Stimulated activated CD4-positive, alpha-beta T cell treated with anti-CD3 and anti-CD28 coated beads, Interleukin-12 subunit alpha, Interleukin-12 subunit beta, amount 100 ng/mL, for 24 hours (primary cell): ENCODE measurements around the gene CDC5L.
"Not testable (repeated sequence)": the region's sequence is repeated elsewhere in the genome, so short reads cannot be mapped to it uniquely, and the experiment has no call there.

Experiments used
- DNase-seq, 2 experiments: peaks; one replicate each; pipeline ENCODE4 v3.0.0-alpha.2; 2020; ENCODE audit warnings: low read depth in 2 of 2

Gene CDC5L

DNA sequence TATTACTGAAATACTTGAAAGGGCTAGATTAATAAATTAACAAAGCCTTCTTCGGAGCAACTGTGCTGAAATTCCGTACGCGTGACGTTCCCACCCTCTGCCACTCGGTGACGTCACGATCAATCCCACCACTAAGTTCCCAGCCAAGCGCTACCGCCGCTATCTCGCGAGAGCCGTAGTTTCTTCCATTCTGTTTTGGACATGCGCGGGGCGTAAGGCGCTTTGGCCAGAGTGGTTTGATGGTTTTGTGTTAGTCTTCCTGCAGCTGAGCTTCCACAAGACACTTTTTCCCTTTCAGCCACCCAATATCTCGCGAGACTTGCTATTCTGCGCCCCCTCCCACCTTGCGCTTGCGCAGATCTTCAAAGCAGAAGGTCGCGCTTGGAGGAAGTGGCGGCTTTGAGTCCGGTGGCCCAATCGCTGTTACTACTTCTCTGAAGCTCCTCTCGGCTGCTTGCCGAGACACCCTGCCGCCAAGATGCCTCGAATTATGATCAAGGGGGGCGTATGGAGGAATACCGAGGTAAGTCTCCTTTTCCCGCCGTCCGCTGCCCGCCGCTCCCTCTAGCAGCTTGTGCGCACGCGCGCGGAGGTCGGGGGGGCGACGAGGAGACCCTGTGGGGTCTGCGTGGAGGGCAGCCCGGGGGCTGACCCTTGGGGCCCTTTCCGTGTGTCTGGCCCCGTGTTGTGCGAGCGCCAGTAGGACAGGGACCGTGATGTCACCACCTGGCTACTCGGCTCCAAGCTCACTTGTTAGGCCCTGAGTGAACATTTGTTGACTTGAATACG lies at the start of gene CDC5L:
CDC5L (plus strand) TSS at position 361 of the 789 bp plus-strand sequence; CDS start at position 479, 118 bp downstream.
- peak; percentile 86 to 90 for DNase-seq

DNA sequence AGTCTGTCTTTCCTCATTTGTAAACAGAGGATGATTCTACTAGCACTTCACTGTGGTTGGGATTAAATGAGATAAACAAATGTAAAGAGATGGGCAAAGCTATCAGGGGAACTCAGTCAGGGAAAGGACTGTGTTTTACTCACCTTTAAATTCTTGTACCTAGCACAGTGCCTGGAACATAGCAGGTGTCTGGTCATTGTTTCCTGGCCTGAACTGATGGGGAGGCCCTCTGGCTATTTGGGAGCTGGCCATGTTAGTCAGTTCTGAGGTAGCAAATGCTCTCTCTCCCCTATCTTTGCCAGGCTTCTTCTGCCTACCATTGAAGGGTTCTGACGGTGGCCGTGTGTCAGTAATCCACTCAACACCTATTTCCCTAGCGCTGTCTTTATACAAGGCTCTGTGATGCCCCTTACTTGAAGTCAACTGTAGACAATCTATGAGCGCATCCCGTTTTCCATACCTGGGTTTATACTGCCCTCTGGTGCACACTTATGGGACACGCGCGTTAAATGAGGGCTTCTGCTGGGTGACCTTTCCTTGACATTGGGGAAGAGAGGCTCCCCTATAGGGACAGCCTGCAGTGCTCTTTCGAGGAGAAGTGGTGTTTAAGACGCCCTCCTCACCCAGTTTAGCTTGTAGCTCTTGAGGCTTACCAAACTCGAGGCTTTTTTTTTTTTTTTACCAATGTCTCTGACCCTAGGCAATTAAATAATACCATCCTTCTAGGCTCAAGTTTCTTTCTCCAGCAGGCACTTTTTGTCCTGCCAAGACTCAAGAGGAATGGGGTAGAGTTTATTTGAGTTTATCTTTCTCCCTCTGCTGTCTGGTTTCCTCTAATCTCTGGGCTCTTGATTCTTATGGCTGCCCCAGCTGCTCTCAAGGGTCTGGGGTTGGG lies 49.0 kb upstream of the CDC5L start:
- peak; percentile 39 to 59 for DNase-seq

DNA sequence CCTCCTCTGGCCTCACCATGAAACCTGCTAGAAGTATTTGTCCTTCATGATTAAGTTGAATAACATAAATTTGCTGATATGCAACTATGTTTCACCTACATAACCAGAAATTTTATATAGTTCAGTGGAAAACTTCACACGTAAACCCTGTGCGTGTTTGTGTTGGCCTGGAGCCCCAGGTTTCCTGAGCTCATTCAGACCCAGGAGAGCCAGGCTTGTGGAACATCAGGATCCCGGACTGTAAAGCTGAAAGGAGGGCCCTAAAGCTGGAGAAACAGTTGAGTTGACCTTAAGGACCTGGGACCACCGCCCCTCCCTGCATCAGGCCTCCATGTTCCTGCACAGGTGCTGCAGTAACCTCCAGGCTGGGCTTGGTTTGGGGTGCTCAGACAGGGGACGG lies 48.2 kb upstream of the CDC5L start:
- DNase-seq: no peak

DNA sequence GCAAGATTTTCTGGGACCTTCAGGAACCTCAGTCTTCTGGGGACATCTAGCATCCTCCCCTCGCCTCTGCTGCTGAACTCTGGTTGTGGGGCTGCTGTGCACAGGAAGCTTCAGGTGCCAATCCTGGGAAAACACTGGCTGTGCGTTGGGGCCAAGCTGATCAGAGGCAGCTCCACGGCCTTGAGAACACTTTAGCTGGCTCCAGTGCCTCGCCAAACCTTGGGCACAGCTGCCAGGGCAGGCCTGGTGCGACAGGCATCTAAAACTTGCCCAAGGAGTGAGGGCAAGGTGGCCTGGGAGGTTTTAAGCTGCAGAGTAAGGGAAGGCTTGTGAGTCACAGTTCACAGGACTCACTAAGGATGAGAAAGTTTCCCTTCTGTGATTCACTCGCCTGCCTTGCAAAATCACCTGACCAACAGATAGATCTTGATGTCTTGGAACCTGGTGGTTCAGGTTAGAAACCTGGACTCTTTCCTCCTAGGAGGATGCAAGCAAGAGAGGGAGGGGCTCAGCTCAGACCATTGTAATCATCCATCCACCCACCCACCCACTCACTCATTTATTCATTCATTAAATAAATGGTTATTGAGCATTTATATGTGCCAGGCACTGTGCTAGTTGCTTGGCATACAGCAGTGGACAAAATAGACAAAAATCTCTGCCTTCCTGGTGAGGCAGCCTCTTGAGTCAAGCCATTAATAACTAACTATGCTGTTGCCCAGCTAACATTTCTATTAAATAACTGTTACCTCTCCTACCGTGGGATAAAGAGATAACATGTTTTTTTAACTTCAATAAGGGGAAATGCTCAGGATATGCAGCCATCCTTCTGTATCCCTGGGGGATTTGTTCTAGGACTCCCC lies 47.5 kb upstream of the CDC5L start:
- no peak for DNase-seq

DNA sequence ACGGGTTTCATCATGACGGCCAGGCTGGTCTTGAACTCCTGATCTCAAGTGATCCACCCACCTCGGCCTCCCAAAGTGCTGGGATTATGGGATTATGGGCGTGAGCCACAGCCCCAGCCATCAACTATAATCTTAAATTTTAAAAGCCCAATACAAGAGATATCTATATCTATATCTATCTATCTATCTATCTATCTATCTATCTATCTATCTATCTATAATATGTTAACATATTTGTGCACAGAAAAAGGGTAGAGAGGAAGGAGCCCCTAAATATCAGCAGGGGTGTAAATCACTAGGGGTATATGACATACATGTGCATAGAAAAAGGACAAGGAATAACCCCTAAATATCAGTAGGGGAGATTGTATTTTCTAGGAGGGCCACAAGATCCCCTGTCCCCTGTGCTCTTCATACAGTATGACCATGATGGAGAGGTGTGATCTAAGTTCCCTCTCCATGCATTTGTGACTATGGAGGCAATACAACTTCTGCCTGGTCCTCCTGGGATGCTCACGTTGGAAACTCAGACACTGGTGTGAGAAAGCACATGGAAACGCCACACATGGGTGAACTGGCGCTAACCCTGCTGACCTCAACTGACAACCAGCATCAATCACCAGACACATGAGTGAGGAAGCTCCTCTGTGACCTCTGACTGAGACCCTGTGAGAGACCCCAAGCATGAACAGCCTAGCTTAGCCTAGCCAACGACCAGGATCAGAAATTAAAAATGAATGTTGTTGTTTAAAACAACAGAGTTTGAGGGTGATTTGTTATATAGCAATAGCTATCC lies 46.2 kb upstream of the CDC5L start:
- DNase-seq: no peak

DNA sequence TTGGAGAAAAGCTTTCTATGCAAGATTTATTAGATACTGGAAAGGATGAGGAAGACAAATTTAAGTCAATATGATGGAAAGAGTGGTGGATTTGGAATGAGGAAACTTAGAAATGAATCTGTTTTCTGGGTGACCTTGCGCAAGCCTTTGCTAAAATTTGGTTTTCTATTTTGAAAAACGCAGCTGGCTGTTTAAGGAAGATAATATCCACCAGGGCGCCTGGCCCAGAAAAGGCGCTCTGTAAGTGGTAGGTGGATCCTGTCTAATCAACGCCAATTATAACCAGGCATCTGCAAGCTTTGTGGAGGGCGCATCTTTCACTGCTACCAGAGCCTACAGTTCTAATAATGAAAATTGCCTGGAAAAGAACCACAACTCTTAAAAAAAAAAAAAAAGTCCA lies 45.5 kb upstream of the CDC5L start:
- DNase-seq: no peak

DNA sequence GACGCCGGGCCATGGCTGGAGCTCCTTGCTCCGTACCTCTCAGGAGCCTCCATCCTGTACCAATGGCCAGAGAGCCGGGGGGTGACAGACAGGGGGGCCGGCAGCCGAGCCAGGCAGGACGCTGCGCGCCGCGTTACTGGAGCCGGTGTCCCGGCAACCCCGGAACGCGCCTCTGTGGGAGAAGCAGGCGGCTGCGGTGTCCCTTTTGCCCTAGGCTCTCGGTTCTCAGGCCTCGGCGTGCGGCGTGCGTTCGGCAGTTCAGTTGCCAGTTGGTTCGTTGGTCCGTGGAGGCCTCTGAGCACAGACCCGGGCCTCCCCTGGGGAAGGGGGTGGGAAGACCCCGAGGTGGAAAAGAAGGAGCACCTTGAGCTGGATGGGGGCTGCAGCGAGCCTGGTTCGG lies 45.0 kb upstream of the CDC5L start, which contains the start of gene SPATS1:
SPATS1 (plus strand) TSS at position 162 of the 400 bp plus-strand sequence. CDS start 446 bp downstream, outside the sequence.
- DNase-seq: no peak

DNA sequence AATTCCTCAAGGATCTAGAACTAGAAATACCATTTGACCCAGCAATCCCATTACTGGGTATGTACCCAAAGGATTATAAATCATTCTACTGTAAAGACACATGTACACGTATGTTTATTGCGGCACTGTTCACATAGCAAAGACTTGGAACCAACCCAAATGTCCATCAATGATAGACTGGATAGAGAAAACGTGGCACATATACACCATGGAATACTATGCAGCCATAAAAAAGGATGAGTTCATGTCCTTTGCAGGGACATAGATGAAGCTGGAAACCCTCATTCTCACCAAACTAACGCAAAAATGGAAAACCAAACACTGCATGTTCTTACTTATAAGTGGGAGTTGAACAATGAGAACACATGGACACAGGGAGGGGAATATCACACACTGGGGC lies 40.7 kb upstream of the CDC5L start:
- not testable (repeated sequence) for DNase-seq

DNA sequence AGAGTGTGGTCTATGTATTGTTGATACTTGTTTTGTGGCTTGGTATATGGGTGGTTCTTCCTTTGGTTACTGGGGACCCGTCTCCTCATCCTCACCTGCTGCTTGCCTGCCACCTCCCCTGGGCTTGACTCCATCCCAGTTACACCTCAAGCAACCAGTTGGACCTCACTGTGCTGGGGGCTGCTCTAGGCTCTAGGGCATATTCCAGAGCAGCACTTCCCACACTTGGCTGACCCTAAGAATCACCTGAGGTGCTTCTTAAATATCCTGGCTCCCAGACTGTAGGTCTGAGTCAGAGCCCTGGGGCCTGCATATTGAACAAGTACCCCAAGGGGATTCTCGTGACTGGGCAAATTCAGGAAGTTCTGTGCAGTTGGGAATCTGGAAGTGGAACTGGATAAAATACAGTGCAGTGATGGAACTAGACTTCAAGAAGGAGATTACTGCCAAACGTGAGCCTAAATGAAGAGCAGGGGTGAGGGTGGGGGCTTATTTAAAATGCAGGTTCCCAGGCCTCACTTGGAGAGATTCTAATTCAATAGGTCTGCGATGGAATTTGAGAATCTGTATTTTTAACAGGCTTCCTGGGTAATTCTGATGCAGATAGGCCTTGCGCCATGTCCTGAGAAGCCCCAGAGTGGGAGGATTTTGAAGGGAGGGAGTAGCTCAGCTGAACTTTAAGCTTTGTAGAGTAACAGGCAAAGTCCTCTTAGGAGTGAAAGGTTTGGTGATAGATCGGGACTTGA lies 37.4 kb upstream of the CDC5L start:
- no peak for DNase-seq

DNA sequence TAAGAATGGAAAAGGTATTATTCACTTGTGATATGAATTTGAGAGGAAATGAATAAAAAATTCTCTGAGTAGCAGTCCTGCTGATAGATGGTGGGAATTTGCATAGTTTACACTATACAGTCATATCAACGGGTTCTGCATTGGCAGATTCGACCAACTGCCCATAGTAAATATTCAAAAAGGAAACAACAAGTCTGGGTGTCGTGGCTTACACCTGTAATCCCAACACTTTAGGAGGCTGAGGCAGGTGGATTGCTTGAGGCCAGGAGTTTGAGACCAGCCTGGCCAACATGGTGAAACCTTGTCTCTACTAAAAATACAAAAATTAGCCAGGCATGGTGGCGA lies 36.9 kb upstream of the CDC5L start:
- not testable (repeated sequence) for DNase-seq

DNA sequence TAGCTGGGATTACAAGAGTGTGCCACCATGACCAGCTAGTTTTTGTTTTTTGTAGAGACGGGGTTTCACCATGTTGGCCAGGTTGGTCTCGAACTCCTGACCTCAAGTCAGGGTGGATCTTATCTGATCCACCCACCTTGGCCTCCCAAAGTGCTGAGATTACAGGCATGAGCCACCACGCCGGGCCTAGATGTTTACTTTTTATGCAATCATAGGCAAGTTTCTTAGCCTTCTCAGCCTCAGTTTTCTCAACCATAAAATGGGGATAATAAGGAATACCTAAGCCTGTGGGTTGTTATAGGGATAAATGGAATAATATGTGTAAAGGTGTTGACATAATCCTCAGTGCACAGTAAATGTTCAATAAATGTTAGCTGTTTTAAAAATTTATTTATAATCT lies 35.2 kb upstream of the CDC5L start:
- no peak for DNase-seq

DNA sequence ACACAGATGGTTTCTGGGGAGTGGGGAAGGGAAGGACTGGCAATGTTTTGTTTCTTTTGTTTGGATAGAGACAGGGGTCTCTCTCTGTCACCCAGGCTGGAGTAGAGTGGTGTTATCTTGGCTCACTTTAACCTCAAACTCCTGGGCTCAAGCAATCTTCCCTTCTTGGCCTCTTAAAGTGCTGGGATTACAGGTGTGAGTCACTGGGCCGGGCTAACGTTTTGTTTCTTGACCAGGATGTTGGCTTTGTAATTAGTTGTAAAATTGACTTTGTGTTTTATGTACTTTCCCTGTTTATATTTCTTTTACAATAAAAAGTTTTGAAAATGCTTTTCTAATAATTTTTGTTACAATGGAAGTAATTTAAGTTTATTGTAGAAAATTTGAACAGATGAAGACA lies 34.2 kb upstream of the CDC5L start:
- no peak for DNase-seq

DNA sequence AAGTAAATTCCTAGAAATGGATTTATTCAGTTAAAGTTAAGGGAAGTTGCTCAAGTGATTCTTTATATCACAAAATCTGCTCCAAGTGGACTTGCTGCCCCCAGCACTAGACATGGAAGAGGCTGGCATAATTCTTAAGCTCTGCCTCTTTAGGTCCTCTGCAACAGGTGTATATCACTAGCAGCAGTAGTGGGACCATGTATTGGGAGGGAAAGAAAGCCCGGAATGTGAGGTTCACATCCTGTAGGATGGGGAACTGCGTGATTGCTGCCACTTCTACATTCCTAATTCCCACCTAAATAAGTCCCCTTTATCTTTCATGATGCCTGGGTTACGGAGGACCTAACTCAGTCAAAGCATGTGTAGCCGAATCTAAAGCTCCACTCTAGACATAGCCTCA lies 31.9 kb upstream of the CDC5L start:
- no peak for DNase-seq

DNA sequence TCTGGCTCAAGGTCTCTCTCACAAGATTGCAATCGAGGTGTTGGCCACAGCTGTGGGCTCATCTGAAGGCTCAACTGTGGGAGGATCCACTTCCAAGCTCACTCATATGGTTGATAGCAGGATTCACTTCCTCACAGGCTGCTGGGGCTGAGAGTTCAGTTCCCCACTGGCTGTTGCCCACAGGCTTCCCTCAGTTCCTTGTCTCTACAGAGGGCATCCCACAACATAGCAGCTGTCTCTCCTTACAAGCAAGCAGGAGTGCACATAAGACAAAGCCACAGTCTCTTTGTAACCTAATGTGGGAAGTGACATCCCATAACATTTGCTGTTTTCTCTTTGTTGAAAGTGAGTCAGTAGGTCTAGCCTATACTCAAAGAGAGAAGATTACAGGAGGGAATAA lies 31.0 kb upstream of the CDC5L start:
- no peak for DNase-seq

DNA sequence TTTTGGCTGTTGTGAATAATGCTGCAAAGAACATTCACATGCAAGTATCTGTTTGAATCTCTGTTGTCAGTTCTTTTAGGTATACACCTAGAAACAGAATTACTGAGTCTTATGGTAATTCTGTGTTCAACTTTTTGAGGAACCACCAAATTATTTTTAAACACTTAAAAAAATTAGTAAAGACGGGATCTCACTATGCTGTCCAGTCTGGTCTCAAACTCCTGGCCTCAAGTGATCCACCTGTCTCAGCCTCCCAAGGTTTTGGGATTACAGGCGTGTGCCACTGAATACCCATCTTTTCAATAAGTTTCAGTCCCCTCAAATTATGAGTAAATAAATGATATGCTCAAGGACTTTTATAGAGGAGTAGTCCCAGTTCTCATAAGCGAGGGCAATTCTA lies 27.5 kb upstream of the CDC5L start:
- no peak for DNase-seq

DNA sequence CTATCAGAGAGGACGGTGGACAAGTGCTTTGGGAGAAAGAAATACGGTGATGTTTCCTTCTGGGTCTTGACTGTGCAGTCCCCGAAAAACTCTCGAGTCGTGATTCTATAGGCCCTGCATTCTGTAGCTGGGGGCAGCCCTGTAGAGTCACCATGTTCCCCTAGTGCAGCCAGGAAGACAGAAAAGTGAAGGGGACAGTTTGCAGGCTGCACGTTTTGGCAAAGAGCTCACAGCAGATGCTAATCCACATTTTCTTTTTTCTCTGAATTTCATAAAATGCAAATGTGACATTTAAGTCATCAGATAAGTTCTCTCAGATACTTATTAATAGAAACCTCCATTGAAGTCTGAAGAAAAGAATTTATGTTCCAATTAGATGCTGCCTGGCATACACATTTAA lies 25.6 kb upstream of the CDC5L start:
- DNase-seq: no peak

DNA sequence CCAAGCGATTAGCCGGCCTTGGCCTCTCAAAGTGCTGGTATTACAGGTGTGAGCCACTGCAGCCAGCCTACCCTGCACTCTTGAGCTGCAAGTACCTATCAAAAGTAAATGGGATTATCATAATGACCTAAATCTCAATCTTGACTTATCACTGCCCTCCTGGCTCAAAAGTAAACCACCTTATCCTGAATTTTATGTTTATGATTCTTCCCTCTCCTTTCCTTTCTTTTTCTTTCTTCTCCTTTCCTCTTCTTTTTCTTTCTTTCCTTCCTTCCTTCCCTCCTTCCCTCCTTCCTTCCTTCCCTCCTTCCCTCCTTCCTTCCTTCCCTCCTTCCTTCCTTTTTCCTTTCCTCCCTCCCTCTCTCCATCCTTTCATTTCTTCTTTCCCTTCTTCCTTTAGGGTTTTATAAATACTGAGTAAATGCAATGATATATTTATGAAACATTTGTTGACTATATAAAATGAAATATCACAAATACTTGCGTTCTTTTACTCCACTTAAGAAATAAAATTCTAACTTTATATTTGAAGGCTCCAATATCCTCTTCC lies 24.1 kb upstream of the CDC5L start:
- DNase-seq: no peak

DNA sequence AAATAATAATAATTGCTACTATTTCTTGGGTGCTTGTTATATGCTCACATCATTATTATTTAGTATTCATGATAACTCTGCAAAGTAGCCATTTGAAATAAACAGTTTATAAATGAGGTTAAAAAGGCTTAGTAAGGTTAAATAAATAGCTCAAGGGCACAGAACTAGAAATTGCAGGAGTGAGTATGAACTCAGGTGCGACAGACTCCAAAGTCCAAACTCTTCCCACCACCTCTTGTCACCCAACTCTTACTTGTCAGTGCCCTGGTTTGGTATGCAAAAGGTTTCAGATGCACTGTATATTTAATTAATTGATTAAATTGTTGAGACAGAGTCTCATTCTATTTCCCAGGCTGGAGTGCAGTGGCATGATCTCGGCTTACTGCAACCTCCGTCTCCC lies 20.7 kb upstream of the CDC5L start:
- no peak for DNase-seq

DNA sequence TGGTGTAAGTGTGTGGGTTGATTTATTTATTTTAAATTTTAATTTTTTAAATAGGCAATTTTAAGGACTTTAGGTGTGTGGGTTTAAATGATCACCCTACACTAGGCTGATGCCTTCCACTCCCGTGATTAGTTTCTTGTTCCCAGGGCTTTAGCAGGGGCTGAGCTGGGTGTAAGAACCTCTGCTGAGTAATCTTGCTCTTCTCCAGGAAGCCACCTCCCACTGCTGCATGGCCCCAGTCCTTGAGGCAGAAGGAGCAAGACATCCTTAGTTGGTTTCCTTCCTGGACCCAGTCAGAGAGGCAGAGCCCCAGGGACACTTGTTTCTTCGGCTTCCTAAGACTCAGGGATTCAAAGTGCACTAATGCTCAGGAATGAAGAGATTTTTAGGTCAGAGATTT lies 19.8 kb upstream of the CDC5L start:
- DNase-seq: no peak

DNA sequence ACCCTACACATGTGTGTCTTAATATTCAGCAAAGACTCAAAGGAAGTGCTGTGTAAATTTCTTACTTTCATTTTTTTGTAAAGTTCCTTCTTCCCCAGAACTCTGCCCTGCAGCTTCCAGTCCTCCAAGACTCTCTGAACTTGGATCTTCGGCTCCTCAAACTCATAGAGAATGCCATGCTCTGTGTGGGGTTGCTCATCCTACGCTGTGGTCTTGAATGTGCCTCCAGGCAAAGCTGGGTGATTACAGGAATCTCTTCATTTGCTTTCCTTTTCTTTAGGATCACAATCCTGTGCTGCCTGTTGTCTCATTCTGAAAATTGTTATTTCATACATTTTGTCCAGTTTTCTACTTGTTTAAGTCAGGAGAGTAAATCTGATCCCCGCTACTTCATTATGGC lies 14.5 kb upstream of the CDC5L start:
- no peak for DNase-seq
